Gastroesophageal sphincter (tissue), 4 donors: ENCODE data around the gene GAB4. TPM values are rescaled to one million over a fixed set of nuclear protein-coding genes. Genes with fewer than 3 reads are reported as not detected.

Experiments used
- ATAC-seq: fragments of 150-250 bp; one replicate; pipeline ENCODE4 v1.9.1; 2016; ENCODE audit warnings: mild to moderate bottlenecking, moderate library complexity
- H3K27ac ChIP-seq, 4 donors: fragments of 200-600 bp; sonication (generic) in 3 of 4; 1 replicate in 3 of 4; 2 replicates in 1 of 4; pipeline ENCODE4 v1.5.1; 2016 to 2019
- H3K27me3 ChIP-seq: fragments of 200-600 bp; sonication (generic); one replicate; pipeline ENCODE4 v1.5.1; 2019
- H3K36me3 ChIP-seq, 2 donors: fragments of 200-600 bp; sonication (generic); one replicate each; pipeline ENCODE4 v1.5.1; 2019; ENCODE audit warnings: control low read depth in 1 of 2
- H3K4me1 ChIP-seq, 3 donors: fragments of 200-600 bp; sonication (generic); 1 replicate in 2 of 3; 2 replicates in 1 of 3; pipeline ENCODE4 v1.5.1; 2016 to 2019; ENCODE audit warnings: control low read depth in 2 of 3
- H3K4me3 ChIP-seq, 2 donors: fragments of 200-600 bp; sonication (generic); one replicate each; pipeline ENCODE4 v1.5.1; 2019; ENCODE audit warnings: mild to moderate bottlenecking in 1 of 2, moderate library complexity in 1 of 2
- H3K9me3 ChIP-seq, 3 donors: fragments of 200-600 bp; sonication (generic); one replicate each; pipeline ENCODE4 v1.5.1; 2017 to 2019; ENCODE audit warnings: control low read depth in 2 of 3
- CTCF ChIP-seq, 4 experiments: fragments of 200-600 bp in 2 of 4; fragments of 450-650 bp in 2 of 4; sonication (generic) in 1 of 4; IDR thresholded peaks; one replicate each; pipeline ENCODE4 v1.5.1; 2017 to 2019; ENCODE audit warnings: antibody characterized with exemption in 4 of 4, mild to moderate bottlenecking in 2 of 4, moderate library complexity in 2 of 4
- EP300 ChIP-seq: sonication (generic); formaldehyde crosslinking; IDR thresholded peaks from one replicate; pipeline ENCODE4 v1.6.1; 2017; ENCODE audit warnings: antibody characterized with exemption, mild to moderate bottlenecking
- POLR2A ChIP-seq, 2 donors: fragments of 450-650 bp; IDR thresholded peaks; one replicate each; pipeline ENCODE4 v1.6.1; 2017; ENCODE audit warnings: antibody characterized with exemption in 2 of 2, mild to moderate bottlenecking in 2 of 2, moderate library complexity in 1 of 2
- POLR2AphosphoS5 ChIP-seq: sonication (generic); formaldehyde crosslinking; IDR thresholded peaks from one replicate; pipeline ENCODE4 v1.6.1; 2017; ENCODE audit warnings: antibody characterized with exemption
- WGBS, 2 donors: methylation state at CpG; one replicate each; pipeline ENCODE4 v1.1.5; 2018; ENCODE audit warnings: low coverage in 1 of 2; 5-methylcytosine and 5-hydroxymethylcytosine counted together
- total RNA-seq, 4 donors: library from RNA; depleted of rRNA; stranded (reverse); fragments of >200 nt; gene quantifications; one replicate each; pipeline ENCODE4 v1.1.0, GENCODE V29; 2016

GAB4 gene
- total RNA-seq, 4 donors from 2014 or later: not detected

- Histone ChIP-seq H3K4me3 (no peak overlapping the region), H3K9me3 (no peaks in the 10 kb centered on the region), H3K27me3 (no peaks in the 10 kb centered on the region), H3K27ac (no peak overlapping the region), H3K4me1 (no peaks in the 10 kb centered on the region), H3K36me3 (no peaks in the 10 kb centered on the region)
- ATAC-seq: no peak
- TF ChIP-seq POLR2A (IDR thresholded peaks at IDR 0.05) (no peak), CTCF (IDR thresholded peaks at IDR 0.05) (no peak), EP300 (no peak), POLR2AphosphoS5 (no peak)
- 73 to 100% methylated on average over 1 to 3 of the region's 5 CpGs for WGBS, 2 donors
Observed at GRCh38 chr22:16965560-16965959, 42.5 kb downstream of the GAB4 start.

- no peak for ATAC-seq
- H3K36me3 ChIP-seq: no peaks in the 10 kb centered on the region
- no peaks in the 10 kb centered on the region for H3K9me3 ChIP-seq
- no peak for TF ChIP-seq POLR2AphosphoS5
- no peak for TF ChIP-seq POLR2A (IDR thresholded peaks at IDR 0.05)
- no peak for TF ChIP-seq EP300
- no peak for TF ChIP-seq CTCF (IDR thresholded peaks at IDR 0.05)
- WGBS, 2 donors: 80 to 86% methylated on average over 1 of the region's 7 CpGs
- no peak overlapping the region for H3K27ac ChIP-seq
- H3K4me1 ChIP-seq: no peaks in the 10 kb centered on the region
- no peak overlapping the region for H3K4me3 ChIP-seq
- H3K27me3 ChIP-seq: no peaks in the 10 kb centered on the region
Observed at GRCh38 chr22:16965083-16965482, 42.9 kb downstream of the GAB4 start.

GRCh38 chr22:16964366-16964765 is 43.7 kb downstream of the GAB4 start:
- ATAC-seq: no peak
- H3K27ac ChIP-seq: no peak overlapping the region
- H3K4me1 ChIP-seq: no peaks in the 10 kb centered on the region
- 72% methylated on average over 2 of the region's 5 CpGs; no CpG with 5 or more reads in 1 of the 2 donors for whole genome bisulfite sequencing, 2 donors
- no peak for TF ChIP-seq CTCF (IDR thresholded peaks at IDR 0.05)
- TF ChIP-seq EP300: no peak
- no peak for TF ChIP-seq POLR2AphosphoS5
- no peak for TF ChIP-seq POLR2A (IDR thresholded peaks at IDR 0.05)
- no peaks in the 10 kb centered on the region for H3K36me3 ChIP-seq
- no peaks in the 10 kb centered on the region for H3K9me3 ChIP-seq
- no peaks in the 10 kb centered on the region for H3K27me3 ChIP-seq
- no peak overlapping the region for H3K4me3 ChIP-seq

- Histone ChIP-seq H3K4me1 (no peaks in the 10 kb centered on the region), H3K36me3 (no peaks in the 10 kb centered on the region), H3K27me3 (no peaks in the 10 kb centered on the region), H3K4me3 (no peak overlapping the region), H3K27ac (no peak overlapping the region), H3K9me3 (no peaks in the 10 kb centered on the region)
- ATAC-seq: no peak
- TF ChIP-seq POLR2AphosphoS5: no peak
- TF ChIP-seq CTCF (IDR thresholded peaks at IDR 0.05): no peak
- no peak for TF ChIP-seq POLR2A (IDR thresholded peaks at IDR 0.05)
- no peak for TF ChIP-seq EP300
- WGBS, 2 donors: 90% methylated on average over 2 of the region's 18 CpGs; no CpG with 5 or more reads in 1 of the 2 donors
Observed at GRCh38 chr22:16963189-16963945, 44.7 kb downstream of the GAB4 start.

- no peak overlapping the region for H3K4me3 ChIP-seq
- H3K4me1 ChIP-seq: no peaks in the 10 kb centered on the region
- no peak overlapping the region for H3K27ac ChIP-seq
- WGBS, 2 donors: no CpG with 5 or more reads among the region's 7 CpGs
- H3K9me3 ChIP-seq: no peaks in the 10 kb centered on the region
- TF ChIP-seq EP300 (no peak), CTCF (IDR thresholded peaks at IDR 0.05) (no peak), POLR2AphosphoS5 (no peak), POLR2A (IDR thresholded peaks at IDR 0.05) (no peak)
- ATAC-seq: no peak
- H3K36me3 ChIP-seq: no peaks in the 10 kb centered on the region
- no peaks in the 10 kb centered on the region for H3K27me3 ChIP-seq
Observed at GRCh38 chr22:16962501-16962900, 45.5 kb downstream of the GAB4 start.
